VCaP (cell line): ENCODE results near the gene EFCAB11.

Source experiments
- H3K27ac ChIP-seq: fragments of 450-650 bp; 2 replicates; pipeline ENCODE4 v1.5.1; 2017
- TF ChIP-seq, protein P1 (sequence below): fragments of 450-650 bp; conservative IDR thresholded peaks from 2 replicates; pipeline ENCODE4 v1.5.1; 2017; ENCODE audit warnings: mild to moderate bottlenecking, moderate library complexity

Gene EFCAB11

DNA sequence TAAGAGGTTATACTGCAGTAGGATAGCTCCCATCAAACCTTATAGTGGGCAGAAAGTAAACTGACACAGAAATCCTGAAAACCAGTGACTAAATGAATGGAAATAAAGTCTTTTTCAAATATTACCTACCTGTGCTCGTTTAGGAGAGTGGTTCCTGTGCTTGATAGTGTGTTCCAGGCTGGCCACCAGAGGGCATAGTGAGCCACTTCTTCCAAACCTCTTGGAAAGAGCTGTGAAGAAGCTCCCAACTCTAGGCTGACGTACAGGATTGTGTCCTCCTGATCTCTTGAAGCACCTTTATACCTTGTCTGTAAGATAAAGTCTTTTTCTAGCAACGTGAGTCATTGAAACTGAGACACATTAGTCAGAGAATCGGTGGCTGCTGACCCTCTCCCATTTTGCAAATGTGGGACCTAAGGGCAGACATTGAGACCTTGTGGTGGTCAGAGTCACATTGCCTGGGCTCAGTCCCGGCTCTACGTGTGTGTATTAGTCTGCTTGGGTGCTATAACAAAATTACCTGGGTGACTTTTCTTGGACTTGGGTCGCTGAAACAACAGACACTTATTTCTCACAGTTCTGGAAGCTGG lies 18.8 kb upstream of the EFCAB11 start:
- TF ChIP-seq, protein P1, sequence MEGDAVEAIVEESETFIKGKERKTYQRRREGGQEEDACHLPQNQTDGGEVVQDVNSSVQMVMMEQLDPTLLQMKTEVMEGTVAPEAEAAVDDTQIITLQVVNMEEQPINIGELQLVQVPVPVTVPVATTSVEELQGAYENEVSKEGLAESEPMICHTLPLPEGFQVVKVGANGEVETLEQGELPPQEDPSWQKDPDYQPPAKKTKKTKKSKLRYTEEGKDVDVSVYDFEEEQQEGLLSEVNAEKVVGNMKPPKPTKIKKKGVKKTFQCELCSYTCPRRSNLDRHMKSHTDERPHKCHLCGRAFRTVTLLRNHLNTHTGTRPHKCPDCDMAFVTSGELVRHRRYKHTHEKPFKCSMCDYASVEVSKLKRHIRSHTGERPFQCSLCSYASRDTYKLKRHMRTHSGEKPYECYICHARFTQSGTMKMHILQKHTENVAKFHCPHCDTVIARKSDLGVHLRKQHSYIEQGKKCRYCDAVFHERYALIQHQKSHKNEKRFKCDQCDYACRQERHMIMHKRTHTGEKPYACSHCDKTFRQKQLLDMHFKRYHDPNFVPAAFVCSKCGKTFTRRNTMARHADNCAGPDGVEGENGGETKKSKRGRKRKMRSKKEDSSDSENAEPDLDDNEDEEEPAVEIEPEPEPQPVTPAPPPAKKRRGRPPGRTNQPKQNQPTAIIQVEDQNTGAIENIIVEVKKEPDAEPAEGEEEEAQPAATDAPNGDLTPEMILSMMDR, result peak; percentile 89
- no peak overlapping the region for H3K27ac ChIP-seq

DNA sequence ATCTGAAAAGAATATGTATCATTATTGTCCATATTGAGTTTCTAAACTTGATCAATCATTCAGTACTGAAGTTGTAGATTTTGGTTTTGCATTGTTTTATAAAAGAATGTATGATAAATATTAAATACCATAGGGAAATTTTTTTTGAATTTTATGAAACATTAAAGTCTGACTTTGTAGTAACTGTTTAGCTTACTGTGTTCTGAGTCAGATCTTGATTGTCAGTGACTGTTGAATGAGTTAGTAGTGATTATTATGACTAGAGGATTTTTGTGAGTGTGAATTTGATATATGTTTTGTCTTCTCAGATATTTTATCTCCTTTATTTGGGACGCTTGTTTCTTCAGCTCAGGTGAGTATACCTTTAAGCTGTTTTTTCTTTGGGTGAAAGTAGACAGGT lies 11.3 kb upstream of the EFCAB11 start:
- TF ChIP-seq, protein P1, result no peak
- peak overlapping the region; percentile 59 for H3K27ac ChIP-seq

GRCh38 chr14:89963288-89963978 lies 8.9 kb upstream of the EFCAB11 start:
- no peak overlapping the region for H3K27ac ChIP-seq
- TF ChIP-seq, protein P1, result no peak

DNA sequence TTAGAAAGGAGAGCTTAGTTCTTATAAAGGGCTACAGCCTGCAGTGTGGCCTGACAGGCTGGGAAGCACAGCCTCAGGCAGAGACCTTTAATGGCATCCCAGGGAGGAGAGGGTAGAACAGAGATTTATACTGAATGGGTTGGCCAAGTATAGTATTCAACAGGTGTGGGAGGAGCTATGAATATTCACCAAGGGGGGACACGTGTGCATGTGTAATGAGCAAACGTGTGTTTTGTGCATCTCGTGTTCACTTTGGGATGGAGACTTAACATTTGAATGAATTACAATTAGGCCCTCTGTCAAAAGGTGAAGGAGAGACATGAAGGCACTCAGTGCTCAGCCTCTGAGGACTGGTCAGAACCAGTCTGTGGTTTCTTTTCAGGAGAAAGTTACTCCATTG lies 6.4 kb upstream of the EFCAB11 start:
- TF ChIP-seq, protein P1, result no peak
- H3K27ac ChIP-seq, result no peak overlapping the region

DNA sequence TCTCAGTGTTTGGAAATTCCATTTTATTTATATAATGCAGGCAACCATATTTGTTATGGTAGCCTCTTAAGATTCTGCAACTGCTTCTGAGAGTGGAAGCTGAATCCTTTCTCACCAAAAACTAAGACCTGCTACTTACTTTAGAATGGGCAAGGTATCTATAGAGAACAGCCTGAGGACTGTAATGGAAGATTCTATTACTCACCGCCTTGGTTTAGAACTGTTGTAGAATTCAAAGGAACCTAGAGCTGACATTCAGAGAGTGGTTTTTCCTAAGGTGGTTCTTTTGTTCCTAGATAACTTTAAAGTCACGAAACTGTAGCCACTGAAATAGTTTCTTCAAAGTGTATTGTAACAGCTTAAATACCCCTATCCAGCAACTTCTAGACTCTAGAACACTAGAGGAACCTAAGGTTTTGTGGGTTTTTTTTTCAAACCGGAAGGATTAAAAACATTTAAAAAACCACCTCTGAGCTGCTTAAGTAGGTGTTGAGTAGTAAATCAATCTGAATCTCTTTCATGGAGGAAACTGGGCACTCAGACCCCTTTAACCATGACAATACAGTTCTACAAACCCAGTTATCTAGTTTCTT lies 5.4 kb upstream of the EFCAB11 start:
- TF ChIP-seq, protein P1, result no peak
- no peak overlapping the region for H3K27ac ChIP-seq

GRCh38 chr14:89958966-89959365 lies 4.4 kb upstream of the EFCAB11 start:
- TF ChIP-seq, protein P1, result no peak
- no peak overlapping the region for H3K27ac ChIP-seq

- TF ChIP-seq, protein P1, result no peak
- H3K27ac ChIP-seq, result no peak overlapping the region; the same call in 1 of the 2 replicates
Observed at GRCh38 chr14:89957791-89958190, 3.3 kb upstream of the EFCAB11 start.
